Fibroblast of pulmonary artery (primary cell): ENCODE results near the gene SNRNP200.

Experiments used
- DNase-seq: peaks from one replicate; pipeline ENCODE4 v3.0.0-alpha.2; 2010; ENCODE audit warnings: low read depth
- H3K4me3 ChIP-seq: replicated peaks from 2 replicates; pipeline ENCODE4 v1.5.1; 2011; ENCODE audit warnings: low read depth, mild to moderate bottlenecking, control low read depth, low read length, moderate library complexity
- TF ChIP-seq, protein P1 (sequence below): IDR thresholded peaks from 2 replicates; pipeline ENCODE4 v1.5.1; 2011; ENCODE audit warnings: mild to moderate bottlenecking, control low read depth, low read length, inconsistent platforms; ENCODE audit errors: missing control alignments

Gene SNRNP200

GRCh38 chr2:96320326-96320725, 15.0 kb upstream of the SNRNP200 start:
- H3K4me3 ChIP-seq: no peak overlapping the region
- no peak for DNase-seq

DNA sequence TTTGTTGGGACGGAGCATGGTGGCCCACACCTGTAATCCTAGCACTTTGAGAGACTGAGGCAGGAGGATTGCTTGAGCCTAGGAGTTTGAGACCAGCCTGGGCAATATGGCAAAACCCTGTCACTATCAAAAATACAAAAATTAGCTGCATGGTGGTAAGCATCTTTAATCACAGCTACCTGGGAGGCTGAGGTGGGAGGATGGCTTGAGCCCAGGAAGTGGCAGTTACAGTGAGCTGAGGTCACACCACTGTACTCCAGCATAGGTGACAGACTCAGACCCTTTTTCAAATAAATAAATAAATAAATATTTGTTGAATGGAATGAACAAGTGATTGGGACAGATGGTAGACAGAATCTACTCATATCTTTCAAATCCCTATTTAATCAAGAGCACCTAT, 14.1 kb upstream of the SNRNP200 start:
- H3K4me3 ChIP-seq: no peak overlapping the region
- DNase-seq: no peak
- TF ChIP-seq, protein P1, sequence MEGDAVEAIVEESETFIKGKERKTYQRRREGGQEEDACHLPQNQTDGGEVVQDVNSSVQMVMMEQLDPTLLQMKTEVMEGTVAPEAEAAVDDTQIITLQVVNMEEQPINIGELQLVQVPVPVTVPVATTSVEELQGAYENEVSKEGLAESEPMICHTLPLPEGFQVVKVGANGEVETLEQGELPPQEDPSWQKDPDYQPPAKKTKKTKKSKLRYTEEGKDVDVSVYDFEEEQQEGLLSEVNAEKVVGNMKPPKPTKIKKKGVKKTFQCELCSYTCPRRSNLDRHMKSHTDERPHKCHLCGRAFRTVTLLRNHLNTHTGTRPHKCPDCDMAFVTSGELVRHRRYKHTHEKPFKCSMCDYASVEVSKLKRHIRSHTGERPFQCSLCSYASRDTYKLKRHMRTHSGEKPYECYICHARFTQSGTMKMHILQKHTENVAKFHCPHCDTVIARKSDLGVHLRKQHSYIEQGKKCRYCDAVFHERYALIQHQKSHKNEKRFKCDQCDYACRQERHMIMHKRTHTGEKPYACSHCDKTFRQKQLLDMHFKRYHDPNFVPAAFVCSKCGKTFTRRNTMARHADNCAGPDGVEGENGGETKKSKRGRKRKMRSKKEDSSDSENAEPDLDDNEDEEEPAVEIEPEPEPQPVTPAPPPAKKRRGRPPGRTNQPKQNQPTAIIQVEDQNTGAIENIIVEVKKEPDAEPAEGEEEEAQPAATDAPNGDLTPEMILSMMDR: no peak

More at GRCh38 chr2:96320326-96320725, 15.0 kb upstream of the SNRNP200 start:
- TF ChIP-seq, protein P1: no peak

DNA sequence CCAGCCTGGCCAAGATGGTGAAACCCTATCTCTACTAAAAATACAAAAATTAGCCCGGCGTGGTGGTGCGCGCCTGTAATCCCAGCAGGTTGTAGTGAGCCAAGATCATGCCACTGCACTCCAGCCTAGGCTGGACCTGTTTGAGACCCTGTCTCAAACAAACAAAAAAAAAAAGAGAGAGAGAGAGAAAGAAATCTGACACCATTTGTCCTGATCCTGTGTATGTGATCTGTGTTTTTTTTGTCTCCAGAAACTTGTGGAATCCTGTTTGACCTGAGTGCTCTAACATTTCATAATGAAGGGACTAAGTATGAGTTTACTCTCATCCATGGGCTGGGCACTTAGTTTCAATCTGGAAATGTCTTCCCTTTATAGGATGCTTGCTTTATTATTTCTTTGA, 13.4 kb upstream of the SNRNP200 start:
- no peak overlapping the region for H3K4me3 ChIP-seq
- TF ChIP-seq, protein P1: no peak
- DNase-seq: no peak

GRCh38 chr2:96317584-96317997, 12.2 kb upstream of the SNRNP200 start:
- TF ChIP-seq, protein P1: no peak
- DNase-seq: no peak
- H3K4me3 ChIP-seq: no peak overlapping the region

GRCh38 chr2:96316999-96317398, 11.7 kb upstream of the SNRNP200 start:
- TF ChIP-seq, protein P1: no peak
- no peak overlapping the region for H3K4me3 ChIP-seq
- DNase-seq: no peak

DNA sequence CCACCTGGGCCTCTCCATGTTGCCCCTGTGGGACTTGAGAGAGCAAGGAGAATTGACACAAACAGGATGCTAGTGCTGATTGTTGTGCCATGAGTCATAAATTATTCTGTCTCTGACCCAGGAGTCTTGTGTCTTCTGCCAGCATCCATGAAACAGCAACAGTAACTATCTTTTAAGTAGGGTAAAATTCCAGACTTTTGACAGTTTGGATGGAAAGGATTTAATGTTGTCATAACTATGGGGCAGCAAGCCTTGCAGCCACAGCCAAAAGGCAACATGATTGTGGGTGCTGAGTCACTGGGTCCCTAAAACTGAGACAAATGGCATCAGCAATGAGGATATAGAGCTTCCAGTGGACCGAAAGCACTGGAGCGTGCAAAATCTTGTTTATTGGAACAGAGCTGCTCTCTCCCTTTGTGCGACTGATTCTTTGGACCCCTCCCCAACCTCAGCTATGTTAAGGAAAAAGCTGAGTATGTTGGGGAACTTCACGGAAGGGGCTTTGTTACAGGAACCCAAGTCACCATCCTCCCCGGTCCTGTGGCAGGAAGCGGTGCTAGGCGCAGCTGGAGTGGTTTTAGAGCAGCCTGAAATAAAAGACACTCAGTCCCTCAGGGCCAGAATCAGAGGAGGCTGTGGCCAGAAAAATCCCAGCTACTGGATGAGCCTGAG, 10.2 kb upstream of the SNRNP200 start:
- DNase-seq: peak; percentile 81
- no peak overlapping the region for H3K4me3 ChIP-seq
- TF ChIP-seq, protein P1: no peak

GRCh38 chr2:96315005-96315399, 9.7 kb upstream of the SNRNP200 start:
- no peak for DNase-seq
- TF ChIP-seq, protein P1: no peak
- H3K4me3 ChIP-seq: no peak overlapping the region
